H1 (cell line): ENCODE results near the gene MYPOP. TPM values are rescaled to one million over a fixed set of nuclear protein-coding genes. Genes with fewer than 3 reads are reported as not detected.
A peak's percentile ranks its signal among the peaks of the same experiment; 100 is the strongest.

Source experiments
- CHD2 ChIP-seq: IDR thresholded peaks from 2 replicates; pipeline ENCODE4 v1.6.1; 2012; ENCODE audit warnings: low read length, improper control_type of control experiment
- CTBP2 ChIP-seq: IDR thresholded peaks from 2 replicates; pipeline ENCODE4 v1.7.0; 2011; ENCODE audit warnings: borderline replicate concordance, mild to moderate bottlenecking, moderate library complexity, mixed read lengths, low read length; ENCODE audit not compliant: insufficient read depth, insufficient read length
- EP300 ChIP-seq, 2 experiments: IDR thresholded peaks; 1 replicate in 1 of 2; 2 replicates in 1 of 2; pipeline ENCODE4 v1.6.1; 2011 to 2012; ENCODE audit warnings: low read depth in 2 of 2, low read length in 2 of 2, mild to moderate bottlenecking in 2 of 2, borderline replicate concordance in 1 of 2, inconsistent platforms in 1 of 2, moderate library complexity in 1 of 2
- FOSL1 ChIP-seq: IDR thresholded peaks from 2 replicates; pipeline ENCODE4 v1.6.1; 2011; ENCODE audit warnings: mild to moderate bottlenecking, low read depth, low read length, moderate library complexity; ENCODE audit not compliant: insufficient read depth
- GTF2F1 ChIP-seq: IDR thresholded peaks from 2 replicates; pipeline ENCODE4 v1.6.1; 2012; ENCODE audit warnings: low read depth, low read length, improper control_type of control experiment, borderline replicate concordance
- HDAC6 ChIP-seq: IDR thresholded peaks from one replicate; pipeline ENCODE4 v1.7.1; 2012; ENCODE audit warnings: low read depth, mild to moderate bottlenecking, inconsistent platforms, low read length, moderate library complexity
- KDM5A ChIP-seq: fragments of 200-600 bp; IDR thresholded peaks from 2 replicates; pipeline ENCODE4 v1.7.1; 2012; ENCODE audit warnings: mild to moderate bottlenecking, low read length, inconsistent platforms, mixed read lengths
- POLR2A ChIP-seq, 2 experiments: IDR thresholded peaks; 1 replicate in 1 of 2; 2 replicates in 1 of 2; pipeline ENCODE4 v1.6.1; 2011; ENCODE audit warnings: low read depth in 2 of 2, low read length in 2 of 2, mild to moderate bottlenecking in 2 of 2; ENCODE audit errors: control extremely low read depth in 1 of 2
- RAD21 ChIP-seq, 2 experiments: IDR thresholded peaks in 1 of 2; conservative IDR thresholded peaks in 1 of 2; 2 replicates each; pipeline ENCODE4 v1.6.1; 2011; ENCODE audit warnings: low read depth in 2 of 2, low read length in 2 of 2, improper control_type of control experiment in 1 of 2, inconsistent platforms in 1 of 2, mild to moderate bottlenecking in 1 of 2, moderate library complexity in 1 of 2
- RNF2 ChIP-seq: fragments of 200-900, 300-1000 bp; sonication (generic); IDR thresholded peaks from 2 replicates; pipeline ENCODE4 v1.7.1; 2016; ENCODE audit warnings: borderline replicate concordance, low read depth, mild to moderate bottlenecking, antibody characterized with exemption, low read length; ENCODE audit not compliant: poor library complexity, severe bottlenecking; ENCODE audit errors: missing control alignments
- RXRA ChIP-seq: IDR thresholded peaks from 2 replicates; pipeline ENCODE4 v1.6.1; 2011; ENCODE audit warnings: low read depth, mild to moderate bottlenecking, low read length, moderate library complexity; ENCODE audit not compliant: insufficient read depth
- SIN3A ChIP-seq, 2 experiments: IDR thresholded peaks in 1 of 2; conservative IDR thresholded peaks in 1 of 2; 2 replicates each; pipeline ENCODE4 v1.6.1; 2011 to 2012; ENCODE audit warnings: low read length in 2 of 2, improper control_type of control experiment in 1 of 2, low read depth in 1 of 2, mild to moderate bottlenecking in 1 of 2
- SIX5 ChIP-seq: IDR thresholded peaks from 2 replicates; pipeline ENCODE4 v1.6.1; 2011; ENCODE audit warnings: mild to moderate bottlenecking, low read depth, low read length
- SP1 ChIP-seq: IDR thresholded peaks from 2 replicates; pipeline ENCODE4 v1.6.1; 2011; ENCODE audit warnings: low read depth, low read length
- SP4 ChIP-seq: IDR thresholded peaks from 2 replicates; pipeline ENCODE4 v1.6.1; 2012; ENCODE audit warnings: low read length, inconsistent platforms
- TAF7 ChIP-seq: optimal IDR thresholded peaks from 2 replicates; pipeline ENCODE3; 2011; ENCODE audit warnings: low read depth, mild to moderate bottlenecking, inconsistent platforms, low read length, moderate library complexity, borderline replicate concordance
- polyA plus RNA-seq, 7 experiments: library from polyadenylated mRNA; depleted of rRNA in 3 of 7; stranded (reverse) in 5 of 7; unstranded in 2 of 7; fragments of >200 nt in 5 of 7; fragments of 200-250 nt in 2 of 7; gene quantifications; 1 replicate in 5 of 7; 2 replicates in 1 of 7; 4 replicates in 1 of 7; pipeline versions ENCODE4 v1.2.1 to v1.2.3, GENCODE V29; 2011 to 2013; ENCODE audit warnings: missing spikeins in 2 of 7, mixed read lengths in 2 of 7
- total RNA-seq: library from RNA; stranded (reverse); fragmentation: NEBNext Ultra II Directional; extraction: Animal tissue kit (Norgen Biotek cat#: 25700); gene quantifications from 2 replicates; pipeline ENCODE4 v1.2.1, GENCODE V29; 2021
- TF ChIP-seq, protein P1 (sequence below): IDR thresholded peaks from 2 replicates; pipeline ENCODE4 v1.6.1; 2012; ENCODE audit warnings: inconsistent platforms
- TF ChIP-seq, protein P2 (sequence below): IDR thresholded peaks from 2 replicates; pipeline ENCODE4 v1.6.1; 2012; ENCODE audit warnings: low read length, inconsistent platforms

MYPOP gene
- total and polyA plus RNA-seq, 2 of the 8 experiments (the other 6 are each of a cell fraction or from before 2014, with no cell fraction given) = 3.2 to 11.1 TPM

DNA sequence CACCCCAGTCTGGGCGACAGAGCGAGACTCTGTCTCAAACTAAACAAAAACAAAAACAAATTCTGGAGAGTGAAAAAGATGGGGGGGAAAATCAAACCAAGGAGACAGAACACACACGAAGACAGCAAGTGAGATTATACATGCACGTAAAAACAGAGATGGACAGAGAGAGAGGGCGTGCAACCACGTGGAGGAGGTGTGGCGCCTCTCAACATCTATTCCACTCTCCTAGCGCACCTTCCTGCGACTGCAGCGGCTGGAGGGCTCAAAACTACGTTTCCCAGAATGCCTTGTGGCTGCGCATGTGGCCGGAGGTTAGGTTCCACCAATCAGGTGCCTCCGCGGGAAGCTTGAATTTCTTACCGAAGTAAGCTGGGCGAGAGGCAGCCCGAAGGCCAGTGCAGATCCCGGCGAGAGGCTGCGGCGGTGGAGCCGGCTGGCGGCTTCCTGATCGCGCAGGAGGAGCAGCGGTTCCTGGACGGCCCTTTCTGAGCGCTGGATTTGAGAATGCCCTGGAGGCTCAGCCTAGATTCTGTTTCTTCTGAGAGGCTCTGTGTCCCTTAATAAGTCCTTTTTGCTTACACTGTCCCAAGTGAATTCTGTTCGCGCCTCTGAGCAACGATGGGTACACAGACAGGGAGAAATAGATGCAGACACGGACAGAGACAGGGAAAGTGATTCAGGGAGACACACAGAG is 25.3 kb upstream of the MYPOP start (continued):
- TF ChIP-seq EP300 (IDR thresholded peaks at IDR 0.05; ENCODE audit: borderline replicate concordance in 1 of 2, low read depth in 2 of 2, low read length in 2 of 2) (no peak), RNF2 (no peak), GTF2F1 (no peak), RXRA (no peak), FOSL1 (no peak), CTBP2 (no peak), HDAC6 (no peak), SP4 (0 out of 2 replicates have a peak, but pooled peaks have one; percentile 65), RAD21 (IDR thresholded peaks at IDR 0.05 in 1 of 2, conservative IDR thresholded peaks at IDR 0.05 in 1 of 2; ENCODE audit: low read depth in 2 of 2, low read length in 2 of 2) (peak; percentile 37 to 48; a peak in 3 of 4 replicates), SIX5 (peak; percentile 85), SP1 (peak; percentile 93), POLR2A (IDR thresholded peaks at IDR 0.05; ENCODE audit: control extremely low read depth in 1 of 2, low read depth in 2 of 2, low read length in 2 of 2) (peak; percentile 56 to 92), TAF7 (peak; percentile 69), CHD2 (peak; percentile 88), SIN3A (conservative IDR thresholded peaks at IDR 0.05 in 1 of 2, IDR thresholded peaks at IDR 0.05 in 1 of 2; ENCODE audit: low read depth in 1 of 2, low read length in 2 of 2) (peak; percentile 91 to 98; a peak in 3 of 4 replicates), KDM5A (no peak)
- TF ChIP-seq, protein P1, sequence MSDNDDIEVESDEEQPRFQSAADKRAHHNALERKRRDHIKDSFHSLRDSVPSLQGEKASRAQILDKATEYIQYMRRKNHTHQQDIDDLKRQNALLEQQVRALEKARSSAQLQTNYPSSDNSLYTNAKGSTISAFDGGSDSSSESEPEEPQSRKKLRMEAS = peak; percentile 93
- TF ChIP-seq, protein P2, sequence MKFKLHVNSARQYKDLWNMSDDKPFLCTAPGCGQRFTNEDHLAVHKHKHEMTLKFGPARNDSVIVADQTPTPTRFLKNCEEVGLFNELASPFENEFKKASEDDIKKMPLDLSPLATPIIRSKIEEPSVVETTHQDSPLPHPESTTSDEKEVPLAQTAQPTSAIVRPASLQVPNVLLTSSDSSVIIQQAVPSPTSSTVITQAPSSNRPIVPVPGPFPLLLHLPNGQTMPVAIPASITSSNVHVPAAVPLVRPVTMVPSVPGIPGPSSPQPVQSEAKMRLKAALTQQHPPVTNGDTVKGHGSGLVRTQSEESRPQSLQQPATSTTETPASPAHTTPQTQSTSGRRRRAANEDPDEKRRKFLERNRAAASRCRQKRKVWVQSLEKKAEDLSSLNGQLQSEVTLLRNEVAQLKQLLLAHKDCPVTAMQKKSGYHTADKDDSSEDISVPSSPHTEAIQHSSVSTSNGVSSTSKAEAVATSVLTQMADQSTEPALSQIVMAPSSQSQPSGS = no peak
